ENCODE measurements around the gene MFF.

Gene MFF

GRCh38 chr2:227312579-227312978 lies 12.5 kb upstream of the MFF start:
- H3K9me2 ChIP-seq (replicated peaks; ENCODE audit: insufficient read depth, low read length): no peaks in the 10 kb centered on the region
- no peaks in the 10 kb centered on the region for H3F3A ChIP-seq (ENCODE audit: insufficient read depth)

DNA sequence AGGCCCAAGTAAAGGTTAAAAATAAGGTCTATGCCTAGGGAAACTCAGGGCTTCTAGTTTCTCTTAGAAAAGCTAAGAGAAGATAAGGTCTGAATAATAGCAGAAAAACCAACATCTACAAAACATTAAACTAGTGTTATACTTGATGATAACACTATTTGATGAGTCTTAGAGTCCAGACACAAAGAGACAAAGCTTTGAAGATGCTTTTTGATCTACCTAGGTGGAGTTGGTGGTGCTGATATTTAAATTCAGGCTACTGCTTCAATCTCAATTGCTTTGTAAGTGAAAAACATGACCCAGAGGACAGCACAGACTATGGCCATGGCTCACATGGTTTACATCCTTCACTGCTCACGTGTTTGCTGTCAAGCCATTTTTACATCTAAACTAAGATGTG lies 11.7 kb upstream of the MFF start:
- Histone ChIP-seq H3K27me3 (ENCODE audit: low read length) (no peaks in the 10 kb centered on the region), H3K9me2 (replicated peaks; ENCODE audit: insufficient read depth, low read length) (no peaks in the 10 kb centered on the region), H3K4me3 (ENCODE audit: insufficient read depth, low read length, poor library complexity, severe bottlenecking) (no peak overlapping the region), H3K79me2 (ENCODE audit: insufficient read depth, low read length) (no peaks in the 10 kb centered on the region), H3K9ac (ENCODE audit: low read length) (no peak overlapping the region), H2AFZ (ENCODE audit: low read depth, low read length, severe bottlenecking) (no peak overlapping the region), H3K4me2 (ENCODE audit: low read depth, low read length, poor library complexity, severe bottlenecking) (no peak overlapping the region), H3F3A (ENCODE audit: insufficient read depth) (no peaks in the 10 kb centered on the region), H3K9me3 (ENCODE audit: insufficient read depth, low read length) (no peaks in the 10 kb centered on the region), H4K20me1 (ENCODE audit: low read depth, low read length) (no peaks in the 10 kb centered on the region), H3K36me3 (ENCODE audit: low read length) (no peaks in the 10 kb centered on the region), H3K27ac (ENCODE audit: low read depth, low read length) (no peak overlapping the region)
- TF ChIP-seq, protein P1, sequence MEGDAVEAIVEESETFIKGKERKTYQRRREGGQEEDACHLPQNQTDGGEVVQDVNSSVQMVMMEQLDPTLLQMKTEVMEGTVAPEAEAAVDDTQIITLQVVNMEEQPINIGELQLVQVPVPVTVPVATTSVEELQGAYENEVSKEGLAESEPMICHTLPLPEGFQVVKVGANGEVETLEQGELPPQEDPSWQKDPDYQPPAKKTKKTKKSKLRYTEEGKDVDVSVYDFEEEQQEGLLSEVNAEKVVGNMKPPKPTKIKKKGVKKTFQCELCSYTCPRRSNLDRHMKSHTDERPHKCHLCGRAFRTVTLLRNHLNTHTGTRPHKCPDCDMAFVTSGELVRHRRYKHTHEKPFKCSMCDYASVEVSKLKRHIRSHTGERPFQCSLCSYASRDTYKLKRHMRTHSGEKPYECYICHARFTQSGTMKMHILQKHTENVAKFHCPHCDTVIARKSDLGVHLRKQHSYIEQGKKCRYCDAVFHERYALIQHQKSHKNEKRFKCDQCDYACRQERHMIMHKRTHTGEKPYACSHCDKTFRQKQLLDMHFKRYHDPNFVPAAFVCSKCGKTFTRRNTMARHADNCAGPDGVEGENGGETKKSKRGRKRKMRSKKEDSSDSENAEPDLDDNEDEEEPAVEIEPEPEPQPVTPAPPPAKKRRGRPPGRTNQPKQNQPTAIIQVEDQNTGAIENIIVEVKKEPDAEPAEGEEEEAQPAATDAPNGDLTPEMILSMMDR (IDR thresholded peaks at IDR 0.05; ENCODE audit: insufficient read depth, low read length, poor library complexity, severe bottlenecking): no peak
- no peak for TF ChIP-seq EZH2phosphoT487 (conservative IDR thresholded peaks at IDR 0.05; ENCODE audit: low read length)

More at GRCh38 chr2:227312579-227312978, 12.5 kb upstream of the MFF start:
- Histone ChIP-seq H3K79me2 (ENCODE audit: insufficient read depth, low read length) (no peaks in the 10 kb centered on the region), H3K4me3 (ENCODE audit: insufficient read depth, low read length, poor library complexity, severe bottlenecking) (no peak overlapping the region), H3K9me3 (ENCODE audit: insufficient read depth, low read length) (no peaks in the 10 kb centered on the region), H3K36me3 (ENCODE audit: low read length) (no peaks in the 10 kb centered on the region), H4K20me1 (ENCODE audit: low read depth, low read length) (no peaks in the 10 kb centered on the region), H3K9ac (ENCODE audit: low read length) (no peak overlapping the region), H3K27ac (ENCODE audit: low read depth, low read length) (no peak overlapping the region), H3K27me3 (ENCODE audit: low read length) (no peaks in the 10 kb centered on the region), H3K4me2 (ENCODE audit: low read depth, low read length, poor library complexity, severe bottlenecking) (no peak overlapping the region), H2AFZ (ENCODE audit: low read depth, low read length, severe bottlenecking) (no peak overlapping the region)
- no peak for TF ChIP-seq EZH2phosphoT487 (conservative IDR thresholded peaks at IDR 0.05; ENCODE audit: low read length)
- TF ChIP-seq, protein P1 (IDR thresholded peaks at IDR 0.05; ENCODE audit: insufficient read depth, low read length, poor library complexity, severe bottlenecking): no peak

DNA sequence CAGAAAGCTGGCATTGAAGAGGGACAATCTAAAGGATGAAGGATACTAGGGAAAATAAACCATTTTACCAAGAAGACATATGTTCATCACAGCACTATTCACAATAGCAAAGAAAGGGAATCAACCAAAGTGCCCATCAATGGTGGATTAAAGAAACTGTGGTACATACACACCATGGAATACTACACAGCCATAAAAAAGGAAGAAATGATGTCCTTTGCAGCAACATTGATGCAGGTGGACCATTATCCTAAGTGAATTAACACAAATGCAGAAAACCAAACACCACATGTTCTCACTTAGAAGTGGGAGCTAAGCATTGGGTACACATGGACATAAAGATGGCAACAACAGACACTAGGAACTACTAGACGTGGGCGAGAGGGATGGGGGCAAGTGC lies 7.2 kb upstream of the MFF start:
- H3K4me2 ChIP-seq (ENCODE audit: low read depth, low read length, poor library complexity, severe bottlenecking): no peak overlapping the region
- H3K9ac ChIP-seq (ENCODE audit: low read length): no peak overlapping the region
- H3F3A ChIP-seq (ENCODE audit: insufficient read depth): no peaks in the 10 kb centered on the region
- no peaks in the 10 kb centered on the region for H3K27me3 ChIP-seq (ENCODE audit: low read length)
- no peaks in the 10 kb centered on the region for H3K9me2 ChIP-seq (replicated peaks; ENCODE audit: insufficient read depth, low read length)
- H3K36me3 ChIP-seq (ENCODE audit: low read length): no peaks in the 10 kb centered on the region
- H3K4me3 ChIP-seq (ENCODE audit: insufficient read depth, low read length, poor library complexity, severe bottlenecking): no peak overlapping the region
- no peaks in the 10 kb centered on the region for H3K79me2 ChIP-seq (ENCODE audit: insufficient read depth, low read length)
- no peak for TF ChIP-seq EZH2phosphoT487 (conservative IDR thresholded peaks at IDR 0.05; ENCODE audit: low read length)
- TF ChIP-seq, protein P1 (IDR thresholded peaks at IDR 0.05; ENCODE audit: insufficient read depth, low read length, poor library complexity, severe bottlenecking): no peak
- H3K9me3 ChIP-seq (ENCODE audit: insufficient read depth, low read length): no peaks in the 10 kb centered on the region
- no peaks in the 10 kb centered on the region for H4K20me1 ChIP-seq (ENCODE audit: low read depth, low read length)
- no peak overlapping the region for H2AFZ ChIP-seq (ENCODE audit: low read depth, low read length, severe bottlenecking)
- no peak overlapping the region for H3K27ac ChIP-seq (ENCODE audit: low read depth, low read length)
